Stimulated activated CD4-positive, alpha-beta T cell treated with anti-CD3 and anti-CD28 coated beads, Interleukin-1b, Interleukin-23, amount 100 ng/mL, for 24 hours (primary cell): ENCODE results near the gene TMEM255B.
A peak's percentile ranks its signal among the peaks of the same experiment; 100 is the strongest.
"Not testable (repeated sequence)": the region's sequence is repeated elsewhere in the genome, so short reads cannot be mapped to it uniquely, and the experiment has no call there.

ENCODE experiments used
- DNase-seq, 4 experiments: peaks; one replicate each; pipeline ENCODE4 v3.0.0-alpha.2; 2020; ENCODE audit warnings: low read depth in 4 of 4, low spot score in 1 of 4

Gene TMEM255B

DNA sequence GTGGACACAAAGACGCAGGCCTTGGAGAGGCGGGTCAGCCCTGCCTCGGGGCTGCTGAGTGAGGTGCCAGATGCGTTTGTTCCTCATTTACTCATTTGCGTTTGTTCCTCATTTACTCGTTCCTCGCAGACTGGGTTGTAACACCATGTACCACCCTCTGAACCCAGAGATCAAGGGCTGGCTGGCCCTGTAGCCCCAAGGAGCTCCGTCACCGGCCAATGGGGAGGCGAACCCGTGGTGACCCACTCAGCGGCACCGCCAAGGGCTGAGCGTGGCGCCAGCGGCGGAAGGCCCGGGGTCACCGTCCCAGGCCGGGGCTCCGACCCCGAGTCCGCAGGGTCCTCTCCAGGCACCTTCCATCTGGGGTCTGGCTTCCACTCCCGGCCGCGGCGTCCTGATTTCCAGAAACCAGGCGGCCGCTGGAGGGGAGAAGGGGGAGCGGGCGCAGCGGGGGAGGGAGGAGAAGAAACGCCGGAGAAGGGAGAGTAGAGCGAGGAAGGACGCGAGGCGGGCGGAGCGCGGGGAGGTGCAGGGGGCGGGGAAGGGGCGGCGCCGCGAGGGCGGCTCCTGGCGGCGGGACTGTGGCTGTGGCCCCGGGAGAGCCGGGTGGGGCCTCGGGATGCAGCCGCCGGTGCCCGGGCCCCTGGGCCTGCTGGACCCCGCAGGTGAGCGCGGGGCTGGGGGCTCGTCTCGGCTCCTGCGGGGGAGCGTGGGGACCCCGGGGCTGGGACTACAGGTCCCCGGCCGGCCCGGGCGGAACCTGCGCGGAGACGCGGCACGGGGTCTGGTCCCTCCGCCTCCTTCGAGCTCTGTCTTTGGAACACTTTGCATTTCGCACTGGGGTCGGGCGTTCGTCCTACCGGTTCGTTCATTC, at the start of gene TMEM255B:
TMEM255B (plus strand) TSS at position 576 of the 874 bp plus-strand sequence; CDS start at position 620, 44 bp downstream.
- DNase-seq: peak; percentile 52 to 74 (median 59)

DNA sequence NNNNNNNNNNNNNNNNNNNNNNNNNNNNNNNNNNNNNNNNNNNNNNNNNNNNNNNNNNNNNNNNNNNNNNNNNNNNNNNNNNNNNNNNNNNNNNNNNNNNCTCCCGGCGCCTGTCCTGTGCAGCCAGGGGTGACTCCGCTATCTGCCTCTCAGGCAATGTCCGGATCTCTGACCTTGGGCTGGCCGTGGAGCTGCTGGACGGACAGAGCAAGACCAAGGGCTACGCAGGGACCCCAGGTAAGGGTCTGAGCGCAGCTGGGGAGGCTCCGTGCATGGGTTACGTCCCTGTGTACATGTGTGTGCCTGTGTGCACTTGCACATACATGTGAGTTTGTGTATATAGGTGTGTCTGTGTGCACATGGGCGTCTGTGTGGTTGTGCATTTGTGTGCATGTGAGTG, 36.1 kb upstream of the TMEM255B start:
- no peak for DNase-seq

DNA sequence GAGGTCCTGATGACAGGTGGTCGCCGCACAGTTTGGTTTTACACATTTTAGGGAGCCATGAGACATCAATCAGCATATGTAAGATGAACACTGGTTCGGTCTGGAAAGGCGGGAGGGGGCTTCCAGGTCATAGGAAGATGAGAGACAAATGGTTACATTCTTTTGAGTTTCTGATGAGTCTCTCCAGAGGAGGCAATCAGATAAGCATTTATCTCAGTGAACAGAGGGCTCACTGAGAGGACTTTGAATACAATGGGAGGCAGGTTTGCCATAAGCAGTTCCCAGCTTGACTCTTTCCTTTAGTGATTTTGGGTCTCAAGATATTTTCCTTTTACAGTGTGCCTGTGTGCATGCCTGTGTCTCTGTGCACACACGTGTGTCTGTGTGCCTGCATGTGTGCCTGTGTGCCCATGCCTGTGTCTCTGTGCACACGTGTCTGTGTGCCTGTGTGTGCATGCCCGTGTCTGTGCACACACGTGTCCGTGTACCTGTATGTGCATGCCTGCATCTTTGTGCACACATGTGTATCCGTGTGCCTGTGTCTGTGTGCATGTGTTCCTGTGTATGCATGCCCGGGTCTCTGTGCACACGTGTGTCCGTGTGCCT, 35.5 kb upstream of the TMEM255B start:
- DNase-seq: no peak

DNA sequence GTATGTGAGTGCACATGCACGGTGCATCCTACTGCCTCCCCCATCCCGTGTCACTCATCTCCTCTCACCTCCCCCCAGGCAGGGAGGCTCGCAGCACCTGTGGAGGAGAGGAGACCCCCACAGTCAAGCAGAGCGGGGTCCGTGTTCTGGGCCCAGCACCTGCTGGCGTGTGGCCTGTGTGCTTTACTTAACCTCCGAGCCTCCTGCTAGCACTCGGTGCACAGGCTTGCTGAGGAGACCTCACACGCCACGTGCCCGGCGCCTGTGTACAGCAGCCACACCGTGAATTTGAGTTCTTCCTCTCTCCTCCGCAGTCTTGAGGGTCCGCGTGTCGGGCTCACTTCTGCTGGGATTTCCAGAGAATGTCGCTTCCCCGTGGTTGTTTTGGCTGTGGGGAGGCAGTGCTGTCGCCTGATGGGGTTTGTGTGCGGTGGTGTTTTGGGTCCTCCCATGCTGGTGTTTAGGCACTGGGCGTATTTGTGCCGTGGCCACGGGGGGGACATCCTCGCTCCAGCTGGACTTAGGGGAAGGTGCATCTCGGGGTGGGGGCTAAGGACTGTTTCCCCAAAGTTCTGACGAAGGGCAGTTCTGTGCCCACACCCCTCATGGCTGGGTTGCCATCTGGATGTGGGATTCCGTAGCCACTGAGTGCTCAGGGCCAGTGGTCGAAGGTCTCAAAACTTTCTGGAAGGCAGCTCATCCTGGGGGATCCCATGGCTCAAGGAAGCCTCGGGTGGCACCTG, 34.8 kb upstream of the TMEM255B start:
- DNase-seq: no peak

DNA sequence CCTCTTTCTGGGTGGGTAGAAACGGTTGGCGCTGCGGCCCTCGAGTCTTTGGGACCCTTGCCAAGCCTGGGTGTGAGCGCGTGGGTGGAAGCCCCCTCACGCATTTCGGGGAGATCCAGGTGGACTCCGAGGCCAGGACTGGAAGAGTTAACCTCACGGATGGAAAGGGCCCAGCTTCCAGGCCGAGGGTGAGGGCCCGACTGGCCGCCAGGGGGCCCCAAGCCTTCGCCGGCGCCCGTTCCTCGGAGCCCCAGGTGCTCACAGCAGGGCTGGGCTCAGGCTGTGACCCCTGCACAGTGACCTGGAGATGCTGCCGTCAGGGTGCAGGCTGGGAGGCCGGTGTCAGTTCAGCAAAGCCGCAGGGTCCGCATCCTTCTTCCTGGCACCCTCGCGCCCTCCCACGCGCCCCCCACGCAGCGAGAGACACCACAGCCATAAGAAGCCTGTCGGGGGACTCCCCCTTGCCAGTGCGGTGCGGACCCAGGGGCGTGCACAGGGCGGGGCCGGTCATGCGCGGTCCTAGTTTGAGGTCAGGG, 34.2 kb upstream of the TMEM255B start:
- peak; percentile 63 to 84 (median 76) for DNase-seq

DNA sequence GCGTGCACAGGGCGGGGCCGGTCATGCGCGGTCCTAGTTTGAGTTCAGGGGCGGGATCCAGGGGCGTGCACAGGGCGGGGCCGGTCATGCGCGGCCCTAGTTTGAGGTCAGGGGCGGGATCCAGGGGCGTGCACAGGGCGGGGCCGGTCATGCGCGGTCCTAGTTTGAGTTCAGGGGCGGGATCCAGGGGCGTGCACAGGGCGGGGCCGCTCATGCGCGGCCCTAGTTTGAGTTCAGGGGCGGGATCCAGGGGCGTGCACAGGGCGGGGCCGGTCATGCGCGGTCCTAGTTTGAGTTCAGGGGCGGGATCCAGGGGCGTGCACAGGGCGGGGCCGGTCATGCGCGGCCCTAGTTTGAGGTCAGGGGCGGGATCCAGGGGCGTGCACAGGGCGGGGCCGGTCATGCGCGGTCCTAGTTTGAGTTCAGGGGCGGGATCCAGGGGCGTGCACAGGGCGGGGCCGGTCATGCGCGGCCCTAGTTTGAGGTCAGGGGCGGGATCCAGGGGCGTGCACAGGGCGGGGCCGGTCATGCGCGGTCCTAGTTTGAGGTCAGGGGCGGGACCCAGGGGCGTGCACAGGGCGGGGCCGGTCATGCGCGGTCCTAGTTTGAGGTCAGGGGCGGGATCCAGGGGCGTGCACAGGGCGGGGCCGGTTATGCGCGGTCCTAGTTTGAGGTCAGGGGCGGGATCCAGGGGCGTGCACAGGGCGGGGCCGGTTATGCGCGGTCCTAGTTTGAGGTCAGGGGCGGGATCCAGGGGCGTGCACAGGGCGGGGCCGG, 33.5 kb upstream of the TMEM255B start:
- peak in 3 of 4 experiments; percentile 36 to 53 (median 38) for DNase-seq

DNA sequence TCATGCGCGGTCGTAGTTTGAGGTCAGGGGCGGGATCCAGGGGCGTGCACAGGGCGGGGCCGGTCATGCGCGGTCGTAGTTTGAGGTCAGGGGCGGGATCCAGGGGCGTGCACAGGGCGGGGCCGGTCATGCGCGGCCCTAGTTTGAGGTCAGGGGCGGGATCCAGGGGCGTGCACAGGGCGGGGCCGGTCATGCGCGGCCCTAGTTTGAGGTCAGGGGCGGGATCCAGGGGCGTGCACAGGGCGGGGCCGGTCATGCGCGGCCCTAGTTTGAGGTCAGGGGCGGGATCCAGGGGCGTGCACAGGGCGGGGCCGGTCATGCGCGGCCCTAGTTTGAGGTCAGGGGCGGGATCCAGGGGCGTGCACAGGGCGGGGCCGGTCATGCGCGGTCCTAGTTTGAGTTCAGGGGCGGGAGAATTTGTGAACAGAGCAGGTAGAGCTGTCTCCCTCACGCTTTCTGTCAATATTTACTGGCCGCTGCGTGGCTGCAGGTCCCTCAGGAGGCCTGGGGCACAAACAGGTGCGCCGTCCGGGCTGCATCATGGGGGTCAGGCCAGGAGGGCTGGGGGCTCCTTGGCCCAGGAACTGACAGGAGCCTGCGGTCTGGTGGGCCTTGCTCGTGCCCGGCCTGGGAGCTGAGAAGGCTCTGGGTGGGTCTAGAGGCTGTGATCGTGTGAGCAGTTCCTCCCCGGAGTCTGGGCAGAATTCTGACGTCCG, 32.8 kb upstream of the TMEM255B start:
- DNase-seq: not testable (repeated sequence)

DNA sequence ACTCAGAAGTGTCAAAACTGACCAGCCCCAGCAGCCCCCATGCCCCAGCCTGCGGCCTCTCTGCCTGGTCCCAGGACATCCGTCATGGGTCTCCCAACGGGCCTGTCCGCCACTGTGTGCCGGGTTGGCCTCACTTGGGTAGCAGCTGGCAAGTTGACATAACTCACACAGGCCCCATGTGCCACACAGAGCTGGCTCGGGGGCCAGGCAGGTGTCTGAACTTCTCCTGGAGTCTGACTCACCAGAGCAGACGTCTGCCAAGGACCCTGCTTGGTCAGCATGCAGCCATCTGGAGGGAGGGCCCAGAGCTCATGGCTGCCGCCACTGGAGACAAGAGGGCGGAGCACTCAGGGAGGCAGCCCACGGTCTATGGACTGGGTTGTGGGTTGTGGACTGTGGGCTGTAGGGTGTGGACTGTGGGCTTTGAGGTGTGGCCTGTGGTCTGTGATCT, 32.0 kb upstream of the TMEM255B start:
- DNase-seq: no peak

DNA sequence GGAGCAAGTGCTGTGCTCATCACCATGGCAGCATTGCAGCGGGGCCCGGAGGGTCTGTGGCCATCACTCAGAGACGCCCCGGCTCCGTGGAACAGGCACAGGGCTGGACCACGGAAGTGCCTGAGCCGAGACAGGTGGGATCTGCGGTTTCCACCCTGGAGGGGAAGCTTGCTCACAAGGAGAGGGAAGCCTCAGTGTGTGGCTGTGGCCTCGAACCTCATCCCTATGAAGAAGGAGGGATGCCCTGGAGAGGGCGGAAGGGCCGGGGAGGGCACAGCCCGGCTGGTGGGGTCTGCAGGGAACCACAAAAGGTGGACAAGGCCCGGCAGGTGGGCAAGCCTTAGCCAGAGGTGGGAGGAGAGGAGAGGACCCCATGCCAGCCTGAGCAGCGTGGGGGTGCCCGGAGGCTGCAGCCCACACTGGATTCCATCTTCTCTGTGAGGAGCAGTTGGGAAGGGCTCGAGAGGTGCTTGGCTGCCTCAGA, 30.4 kb upstream of the TMEM255B start:
- no peak for DNase-seq

DNA sequence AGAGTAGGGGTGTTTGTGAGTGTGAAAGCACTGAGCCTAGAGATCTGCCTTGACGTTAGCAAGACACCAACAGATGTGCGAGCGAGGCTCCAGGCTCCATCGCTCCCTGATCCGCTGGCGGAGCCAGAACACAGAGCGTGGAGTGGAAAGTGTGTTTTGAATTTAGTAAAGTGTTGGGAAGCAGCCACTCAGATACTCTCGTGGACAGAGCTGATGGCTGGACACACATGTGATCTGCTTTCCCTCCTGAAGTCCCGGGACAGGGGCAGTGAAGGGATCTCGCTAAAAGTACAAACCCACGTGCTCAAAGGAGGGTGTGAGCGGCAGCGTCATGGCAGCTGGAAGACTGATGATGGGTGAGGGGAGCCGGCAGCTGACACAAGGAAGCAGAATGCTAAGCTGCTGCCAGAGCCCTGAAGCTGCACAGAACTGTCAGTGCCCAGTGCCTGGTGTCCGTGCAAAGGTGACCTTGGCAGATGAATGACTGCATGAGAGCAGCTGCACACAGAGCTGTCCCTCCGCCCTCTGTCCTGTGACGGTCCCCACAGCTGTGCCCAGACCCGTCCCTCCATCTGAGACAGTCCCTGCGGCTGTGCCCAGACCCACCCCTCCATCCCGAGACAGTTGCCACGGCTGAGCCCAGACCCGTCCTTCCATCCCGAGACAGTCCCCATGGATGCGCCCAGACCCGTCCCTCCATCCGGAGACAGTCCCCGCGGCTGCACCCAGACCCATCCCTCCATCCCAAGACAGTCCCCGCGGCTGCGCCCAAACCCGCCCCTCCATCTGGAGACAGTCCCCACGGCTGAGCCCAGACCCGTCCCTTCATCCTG, 29.6 kb upstream of the TMEM255B start:
- no peak for DNase-seq

DNA sequence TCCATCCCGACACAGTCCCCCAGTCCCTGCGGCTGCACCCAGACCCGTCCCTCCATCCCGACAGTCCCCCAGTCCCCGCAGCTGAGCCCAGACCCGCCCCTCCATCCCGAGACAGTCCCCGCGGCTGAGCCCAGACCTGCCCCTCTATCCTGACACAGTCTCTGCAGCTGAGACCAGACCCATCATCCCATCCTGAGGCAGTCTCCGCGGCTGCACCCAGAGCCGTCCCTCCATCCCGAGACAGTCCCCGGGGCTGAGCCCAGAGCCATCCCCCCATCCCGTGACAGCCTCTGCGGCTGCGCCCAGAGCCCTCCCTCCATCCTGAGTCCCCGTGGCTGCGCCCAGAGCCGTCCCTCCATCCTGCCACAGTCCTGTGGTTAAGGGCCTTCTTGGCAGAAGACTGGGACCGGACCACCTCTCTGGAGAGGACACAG, 28.8 kb upstream of the TMEM255B start:
- no peak for DNase-seq

DNA sequence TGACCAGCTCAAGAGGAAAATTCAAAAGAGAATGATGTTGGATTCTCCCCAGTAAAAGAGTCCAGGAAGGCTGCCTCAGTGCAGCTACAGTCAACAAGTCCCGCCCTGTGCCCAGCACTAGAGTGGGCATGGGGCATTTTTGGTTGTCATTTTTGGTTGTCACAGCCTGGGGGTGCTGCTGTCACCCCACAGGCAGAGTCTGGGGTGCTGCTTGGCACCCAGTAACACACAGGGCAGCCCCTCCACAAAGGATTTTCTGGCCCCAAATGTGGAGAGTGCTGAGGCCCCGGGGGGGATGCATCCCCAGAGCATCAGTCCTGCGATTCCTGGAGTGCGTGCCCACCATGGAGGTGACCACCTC, 28.2 kb upstream of the TMEM255B start:
- DNase-seq: no peak

DNA sequence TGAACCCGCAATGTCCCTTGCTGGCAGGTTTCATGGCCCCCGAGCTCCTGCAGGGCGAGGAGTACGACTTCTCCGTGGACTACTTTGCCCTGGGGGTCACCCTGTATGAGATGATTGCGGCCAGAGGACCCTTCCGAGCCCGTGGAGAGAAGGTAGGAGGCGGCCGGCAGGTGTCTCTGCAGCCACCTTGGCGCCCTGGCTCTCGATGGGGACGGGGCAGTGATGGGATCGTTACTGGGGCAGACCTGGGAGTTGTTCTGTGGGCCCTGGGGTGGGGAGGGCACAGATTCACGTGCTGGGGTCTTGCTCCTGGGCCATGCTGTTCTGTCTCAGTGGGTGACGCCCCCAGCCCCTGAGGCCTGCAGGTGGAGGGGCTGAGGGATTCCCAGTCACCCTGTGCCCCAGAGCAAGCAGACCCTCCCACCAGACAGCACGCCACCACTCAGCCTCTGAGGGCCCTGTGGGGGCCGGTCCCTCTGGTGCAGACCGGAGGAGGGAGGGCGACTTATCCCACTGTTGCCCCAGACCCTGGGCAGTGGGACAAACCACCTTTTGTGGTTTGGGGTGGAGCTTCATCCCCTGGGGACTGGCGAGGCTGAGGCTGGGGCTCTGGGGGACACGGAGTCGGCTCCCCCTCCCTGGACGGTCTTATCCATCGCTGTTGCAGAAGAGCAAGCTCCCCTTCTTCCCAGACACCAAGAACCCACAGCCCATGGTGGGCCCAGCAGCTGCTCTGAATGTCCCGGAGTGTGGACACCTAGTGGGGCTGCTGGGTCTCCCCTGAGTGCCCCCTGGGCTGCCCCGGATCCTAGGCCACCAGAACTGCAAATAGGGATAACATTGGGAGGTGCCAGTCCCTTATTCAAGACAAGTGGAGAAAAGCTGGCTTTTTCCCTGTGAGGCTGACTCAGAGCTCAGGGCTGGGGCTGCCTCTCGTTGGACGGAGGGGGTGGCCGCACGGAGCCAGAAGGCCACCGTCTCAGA, 27.5 kb upstream of the TMEM255B start:
- DNase-seq: no peak

DNA sequence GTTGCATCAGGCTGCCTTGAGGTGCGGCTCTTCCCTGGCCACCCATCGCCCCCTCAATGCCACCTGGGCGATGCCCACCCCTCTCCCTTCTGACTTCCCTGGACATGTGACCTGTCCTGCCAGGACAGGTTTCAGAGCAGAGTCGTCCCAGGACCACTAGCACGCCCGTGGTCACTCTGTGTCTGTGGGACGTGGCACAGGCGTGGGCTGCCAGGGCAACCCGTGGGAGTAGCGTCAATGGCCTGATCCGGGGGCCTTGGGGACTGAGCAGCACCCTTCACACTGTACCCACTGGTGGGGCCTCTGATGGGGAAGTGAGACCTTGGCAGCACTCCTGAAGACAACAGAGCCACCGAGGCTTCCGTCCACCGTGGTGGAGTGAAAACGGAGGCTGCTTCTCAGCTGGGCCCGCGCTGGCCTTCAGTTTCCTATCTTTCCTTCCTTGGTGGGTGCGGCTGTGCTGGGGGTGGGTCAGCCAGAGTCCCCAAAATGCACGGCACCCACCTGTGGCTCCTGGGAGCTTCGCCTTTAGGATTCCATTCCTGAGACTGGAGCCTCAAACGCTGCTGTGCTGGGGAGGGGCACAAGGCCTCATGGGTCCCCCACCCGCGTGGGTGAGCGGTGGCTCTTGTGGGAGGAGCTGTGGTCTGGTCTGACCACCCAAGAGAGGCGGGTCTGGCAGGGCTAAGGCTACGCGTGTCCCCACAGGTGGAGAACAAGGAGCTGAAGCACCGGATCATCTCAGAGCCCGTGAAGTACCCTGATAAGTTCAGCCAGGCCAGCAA, 26.7 kb upstream of the TMEM255B start:
- DNase-seq: no peak

DNA sequence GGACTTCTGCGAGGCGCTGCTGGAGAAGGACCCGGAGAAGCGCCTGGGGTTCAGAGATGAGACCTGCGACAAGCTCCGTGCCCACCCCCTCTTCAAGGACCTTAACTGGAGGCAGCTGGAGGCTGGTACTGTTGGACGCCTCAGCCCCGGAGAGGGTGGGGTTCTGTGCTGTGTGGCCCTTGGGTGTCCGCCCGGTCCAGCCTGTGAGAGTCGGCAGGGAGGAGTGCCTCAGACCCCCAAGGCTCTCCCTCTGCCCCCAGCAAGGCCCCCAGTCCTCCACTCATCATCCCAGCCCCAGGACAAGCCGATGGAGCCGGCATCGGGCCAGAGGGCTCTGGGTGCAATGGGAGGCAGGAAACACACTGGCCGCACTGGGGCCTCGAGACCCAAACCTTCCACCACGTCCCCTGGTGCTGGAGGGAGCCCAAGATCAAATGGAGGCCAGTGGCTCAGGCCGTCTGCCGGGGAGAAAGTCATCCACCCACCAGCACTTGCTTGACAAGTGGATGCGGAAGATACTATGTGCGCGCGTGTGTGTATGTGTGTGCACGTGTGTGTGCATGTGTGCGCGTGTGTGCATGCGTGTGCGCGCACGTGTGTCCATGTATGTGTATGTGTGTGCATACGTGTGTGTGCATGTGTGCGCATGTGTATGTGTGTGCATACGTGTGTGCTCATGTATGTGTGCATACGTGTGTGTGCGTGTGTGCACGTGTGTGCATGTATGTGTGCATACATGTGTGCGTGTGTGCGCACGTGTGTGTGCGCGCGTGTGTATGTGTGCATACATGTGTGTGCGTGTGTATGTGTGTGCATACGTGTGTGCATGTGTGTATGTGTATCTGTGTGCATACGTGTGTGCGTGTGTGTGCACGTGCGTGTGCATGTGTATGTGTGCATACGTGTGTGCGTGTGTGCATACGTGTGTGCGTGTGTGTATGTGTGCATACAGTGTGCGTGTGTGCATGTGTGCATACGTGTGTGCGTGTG, 25.8 kb upstream of the TMEM255B start:
- DNase-seq: no peak
